Ovary (tissue), 3 donors: ENCODE results near the gene RPL36.

ENCODE experiments used
- POLR2A ChIP-seq: fragments of 450-650 bp; IDR thresholded peaks from one replicate; pipeline ENCODE4 v1.6.1; 2017; ENCODE audit warnings: antibody characterized with exemption, mild to moderate bottlenecking, moderate library complexity
- TF ChIP-seq, protein P1 (sequence below), 3 donors: fragments of 450-650 bp in 2 of 3; fragments of 200-600 bp in 1 of 3; IDR thresholded peaks; one replicate each; pipeline versions ENCODE4 v1.5.1 to v1.8.0; 2016 to 2022; ENCODE audit warnings: antibody characterized with exemption in 3 of 3, mild to moderate bottlenecking in 1 of 3
- donor health status: DM: no; HTN: no; CAD: no.

DNA sequence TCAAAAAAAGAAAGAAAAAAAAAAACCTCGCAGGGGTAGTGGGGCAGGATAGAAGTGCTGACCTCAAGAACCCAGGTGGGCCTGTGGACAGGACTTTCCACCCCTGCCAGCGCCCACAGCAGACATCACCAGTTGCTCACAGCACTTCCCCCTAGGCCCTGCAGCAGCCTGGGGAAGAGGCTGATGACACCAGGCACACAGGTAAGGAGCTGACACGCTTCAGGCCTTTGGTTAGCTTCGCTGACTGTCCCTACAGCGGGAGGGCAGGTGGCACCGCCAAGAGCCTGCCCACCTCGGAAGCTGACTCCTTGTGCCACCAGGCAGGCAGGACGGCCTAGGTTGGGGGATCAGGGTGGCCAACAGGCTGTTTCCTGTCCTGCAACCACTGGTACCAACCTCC, 20.9 kb downstream of the RPL36 start:
- TF ChIP-seq, protein P1, sequence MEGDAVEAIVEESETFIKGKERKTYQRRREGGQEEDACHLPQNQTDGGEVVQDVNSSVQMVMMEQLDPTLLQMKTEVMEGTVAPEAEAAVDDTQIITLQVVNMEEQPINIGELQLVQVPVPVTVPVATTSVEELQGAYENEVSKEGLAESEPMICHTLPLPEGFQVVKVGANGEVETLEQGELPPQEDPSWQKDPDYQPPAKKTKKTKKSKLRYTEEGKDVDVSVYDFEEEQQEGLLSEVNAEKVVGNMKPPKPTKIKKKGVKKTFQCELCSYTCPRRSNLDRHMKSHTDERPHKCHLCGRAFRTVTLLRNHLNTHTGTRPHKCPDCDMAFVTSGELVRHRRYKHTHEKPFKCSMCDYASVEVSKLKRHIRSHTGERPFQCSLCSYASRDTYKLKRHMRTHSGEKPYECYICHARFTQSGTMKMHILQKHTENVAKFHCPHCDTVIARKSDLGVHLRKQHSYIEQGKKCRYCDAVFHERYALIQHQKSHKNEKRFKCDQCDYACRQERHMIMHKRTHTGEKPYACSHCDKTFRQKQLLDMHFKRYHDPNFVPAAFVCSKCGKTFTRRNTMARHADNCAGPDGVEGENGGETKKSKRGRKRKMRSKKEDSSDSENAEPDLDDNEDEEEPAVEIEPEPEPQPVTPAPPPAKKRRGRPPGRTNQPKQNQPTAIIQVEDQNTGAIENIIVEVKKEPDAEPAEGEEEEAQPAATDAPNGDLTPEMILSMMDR (IDR thresholded peaks at IDR 0.05) = no peak
- TF ChIP-seq POLR2A = no peak
